HG02884 (cell line): Measurements from ENCODE around the gene CEP350.

Experiments
- ATAC-seq: cut with Tn5 transposase; IDR thresholded peaks from one replicate; pipeline ENCODE4 v1.9.1; 2021; ENCODE audit warnings: mild to moderate bottlenecking, moderate library complexity; ENCODE audit not compliant: unreplicated experiment

The CEP350 gene

DNA sequence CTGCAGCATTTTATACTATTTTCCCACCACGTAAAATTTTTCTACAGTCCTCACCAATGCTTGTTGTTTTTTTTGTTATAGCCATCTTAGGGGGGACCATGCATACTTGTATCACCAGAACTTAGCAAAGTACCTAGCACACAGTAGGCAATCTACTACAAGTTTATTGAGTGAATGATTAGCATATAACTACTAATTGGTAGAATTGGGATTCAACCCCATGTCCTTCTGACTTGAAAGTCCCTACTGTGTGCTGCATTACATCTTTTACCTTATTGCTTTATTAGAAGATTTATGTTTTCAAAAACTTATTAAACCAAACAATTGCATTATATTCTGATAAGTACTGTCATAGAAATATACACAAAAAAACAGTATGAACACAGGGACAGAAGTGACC is 92.1 kb downstream of the CEP350 start:
- ATAC-seq: no peak

GRCh38 chr1:180053594-180054567 is 99.3 kb downstream of the CEP350 start:
- no peak for ATAC-seq

DNA sequence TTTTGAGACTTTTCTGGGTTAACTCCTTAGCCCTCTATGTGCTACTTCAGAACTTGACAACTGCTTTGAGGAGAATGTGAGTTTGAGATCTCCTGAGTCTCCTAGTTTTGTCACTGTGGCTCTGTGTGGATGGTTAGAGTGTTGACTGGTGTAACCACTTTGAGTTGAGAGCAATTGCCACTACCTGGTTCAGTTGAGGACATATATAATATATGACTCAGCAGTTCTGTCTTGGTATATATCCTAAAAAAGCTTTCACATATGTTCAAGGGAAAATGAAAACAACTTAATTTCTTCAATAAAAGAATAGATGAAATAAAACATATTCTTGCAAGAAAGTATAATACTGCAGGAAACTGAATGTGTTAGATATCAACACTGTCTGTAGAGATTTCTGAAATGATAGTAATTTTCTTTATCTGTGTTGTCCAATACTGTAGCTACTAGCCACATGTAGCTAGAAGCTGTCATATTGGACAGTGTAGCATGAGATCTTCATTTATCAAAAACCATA is 103.3 kb downstream of the CEP350 start:
- no peak for ATAC-seq

DNA sequence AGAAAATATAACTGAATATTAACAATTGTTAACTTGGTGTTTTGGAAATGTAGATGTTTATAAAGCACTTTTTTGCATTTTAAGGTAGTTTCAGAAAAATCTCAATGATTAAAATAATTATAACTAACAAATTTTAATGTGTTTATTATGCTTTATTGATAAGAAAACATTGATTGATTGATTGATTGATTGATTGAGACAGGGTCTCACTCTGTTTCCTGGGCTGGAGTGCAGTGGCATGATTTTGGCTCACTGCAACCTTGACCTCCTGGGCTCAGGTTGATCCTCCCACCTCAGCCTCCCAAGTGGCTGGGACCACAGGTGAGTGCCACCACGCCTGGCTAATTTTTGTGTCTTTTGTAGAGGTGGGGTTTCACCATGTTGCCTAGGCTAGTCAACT is 106.4 kb downstream of the CEP350 start:
- no peak for ATAC-seq

GRCh38 chr1:180062452-180062971 is 107.9 kb downstream of the CEP350 start:
- ATAC-seq: no peak

- no peak for ATAC-seq
Measured at GRCh38 chr1:180065408-180065807, 110.8 kb downstream of the CEP350 start.

GRCh38 chr1:180066150-180066549 is 111.5 kb downstream of the CEP350 start:
- no peak for ATAC-seq

DNA sequence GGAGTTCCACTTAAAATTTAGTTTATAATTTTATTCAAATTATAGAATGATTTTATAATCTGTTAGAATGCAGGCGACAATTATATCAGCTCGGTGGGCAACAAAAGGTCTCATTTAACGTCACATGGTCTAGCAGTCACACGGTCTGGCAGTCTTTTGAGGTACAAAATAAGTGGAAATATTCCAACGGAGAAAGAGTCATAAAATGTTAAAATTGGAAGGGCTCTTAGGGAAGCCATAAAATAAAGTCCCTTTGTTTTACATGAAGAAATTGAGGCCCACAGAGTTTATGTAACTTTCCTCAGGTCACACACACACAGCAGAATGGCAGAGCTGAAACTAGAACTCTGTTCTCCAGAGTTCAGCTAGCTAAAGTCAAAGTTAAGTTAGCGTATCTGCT is 115.7 kb downstream of the CEP350 start:
- no peak for ATAC-seq

DNA sequence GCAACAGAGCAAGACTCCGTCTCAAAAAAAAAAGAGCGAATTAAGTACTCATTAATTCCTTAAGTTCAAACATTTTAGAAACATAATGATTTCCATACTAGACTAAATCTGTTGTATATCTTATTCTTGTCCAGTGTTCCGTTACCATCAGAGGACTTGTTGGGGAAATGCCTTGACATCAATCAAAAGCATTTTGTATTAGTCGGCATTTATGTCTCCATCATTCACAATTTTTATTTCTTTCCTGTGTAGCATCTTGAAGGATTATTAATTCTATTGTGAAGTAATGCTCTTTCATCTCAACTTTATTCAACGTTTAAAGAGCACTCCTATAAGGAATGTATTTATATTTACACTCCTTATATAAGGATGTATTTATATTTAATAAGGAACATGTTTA is 117.1 kb downstream of the CEP350 start:
- ATAC-seq: no peak

DNA sequence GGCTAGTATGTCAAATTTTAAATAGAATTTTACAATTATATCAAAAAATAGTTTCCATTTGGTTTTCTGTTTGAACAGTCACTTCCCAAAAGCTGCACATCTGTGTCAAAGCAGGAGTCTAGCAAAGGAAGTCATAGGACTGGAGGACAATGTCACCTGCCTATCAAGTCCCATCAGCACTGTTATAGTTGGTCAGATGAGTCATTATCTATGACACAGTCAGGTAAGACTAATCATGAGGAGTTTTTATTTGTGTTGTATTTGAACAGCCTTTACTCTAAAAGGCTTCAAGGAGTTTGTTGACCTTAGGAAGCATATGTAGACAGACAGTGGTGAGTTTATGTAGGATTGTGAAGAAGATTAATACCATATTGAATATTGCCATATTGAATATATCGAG is 125.8 kb downstream of the CEP350 start:
- no peak for ATAC-seq

DNA sequence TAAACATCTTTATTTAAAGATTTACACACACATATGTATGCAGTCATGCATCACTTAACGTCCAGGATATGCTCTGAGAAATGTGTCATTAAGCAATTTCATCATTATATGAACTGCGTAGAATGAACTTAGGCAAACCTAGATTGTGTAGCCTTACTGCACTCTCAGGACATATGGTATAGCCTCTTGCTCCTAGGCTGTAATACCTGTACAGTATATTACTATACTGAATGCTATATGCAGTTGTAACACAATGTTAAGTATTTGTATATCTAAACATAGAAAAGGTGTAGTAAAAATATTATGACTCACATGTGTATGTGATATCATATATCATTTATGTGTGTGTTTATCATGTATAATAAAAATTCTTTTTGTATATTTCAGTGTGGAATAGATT is 126.9 kb downstream of the CEP350 start:
- ATAC-seq: no peak

GRCh38 chr1:180083164-180083563 is 128.6 kb downstream of the CEP350 start:
- no peak for ATAC-seq

DNA sequence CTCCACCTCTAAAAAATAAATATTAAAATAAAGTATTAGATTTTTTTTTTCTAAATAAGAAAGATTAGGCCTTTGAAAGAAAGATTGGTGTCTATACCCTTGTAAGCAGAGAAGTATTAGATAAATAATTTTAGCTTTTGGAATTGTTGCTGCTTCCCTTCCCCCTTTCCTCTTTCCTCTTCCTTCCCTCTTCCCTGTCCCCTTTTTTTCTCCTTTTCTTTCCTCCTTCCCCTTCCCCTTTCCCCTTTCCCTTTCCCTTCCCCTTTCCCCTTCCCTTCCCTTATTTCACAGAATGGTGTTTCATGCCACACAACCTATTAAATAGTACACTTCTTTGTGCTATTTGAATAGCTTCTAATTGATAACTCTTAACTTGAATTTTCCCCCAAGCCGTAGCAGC is 130.3 kb downstream of the CEP350 start:
- ATAC-seq: no peak

GRCh38 chr1:180085331-180085730 is 130.7 kb downstream of the CEP350 start:
- ATAC-seq: no peak

DNA sequence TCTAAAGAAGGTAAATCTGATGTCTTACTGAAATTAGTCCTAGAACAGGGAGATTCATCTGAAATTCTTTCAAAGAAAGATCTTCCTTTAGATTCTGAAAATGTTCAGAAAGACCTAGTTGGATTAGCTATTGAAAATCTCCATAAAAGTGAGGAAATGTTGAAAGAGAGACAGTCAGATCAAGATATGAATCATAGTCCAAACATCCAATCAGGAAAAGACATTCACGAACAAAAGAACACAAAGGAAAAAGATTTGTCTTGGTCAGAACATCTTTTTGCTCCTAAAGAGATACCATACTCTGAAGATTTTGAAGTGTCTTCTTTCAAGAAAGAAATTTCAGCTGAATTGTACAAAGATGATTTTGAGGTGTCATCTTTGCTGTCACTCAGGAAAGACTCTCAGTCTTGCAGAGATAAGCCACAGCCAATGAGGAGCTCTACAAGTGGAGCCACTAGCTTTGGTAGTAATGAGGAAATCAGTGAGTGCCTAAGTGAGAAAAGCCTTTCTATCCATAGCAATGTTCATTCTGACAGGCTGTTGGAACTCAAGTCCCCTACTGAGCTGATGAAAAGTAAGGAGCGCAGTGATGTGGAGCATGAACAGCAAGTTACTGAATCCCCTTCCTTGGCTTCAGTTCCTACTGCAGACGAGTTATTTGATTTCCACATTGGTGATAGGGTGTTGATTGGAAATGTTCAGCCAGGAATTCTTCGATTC is 138.5 kb downstream of the CEP350 start:
- no peak for ATAC-seq

GRCh38 chr1:180094705-180095295 is 140.2 kb downstream of the CEP350 start:
- ATAC-seq: no peak

DNA sequence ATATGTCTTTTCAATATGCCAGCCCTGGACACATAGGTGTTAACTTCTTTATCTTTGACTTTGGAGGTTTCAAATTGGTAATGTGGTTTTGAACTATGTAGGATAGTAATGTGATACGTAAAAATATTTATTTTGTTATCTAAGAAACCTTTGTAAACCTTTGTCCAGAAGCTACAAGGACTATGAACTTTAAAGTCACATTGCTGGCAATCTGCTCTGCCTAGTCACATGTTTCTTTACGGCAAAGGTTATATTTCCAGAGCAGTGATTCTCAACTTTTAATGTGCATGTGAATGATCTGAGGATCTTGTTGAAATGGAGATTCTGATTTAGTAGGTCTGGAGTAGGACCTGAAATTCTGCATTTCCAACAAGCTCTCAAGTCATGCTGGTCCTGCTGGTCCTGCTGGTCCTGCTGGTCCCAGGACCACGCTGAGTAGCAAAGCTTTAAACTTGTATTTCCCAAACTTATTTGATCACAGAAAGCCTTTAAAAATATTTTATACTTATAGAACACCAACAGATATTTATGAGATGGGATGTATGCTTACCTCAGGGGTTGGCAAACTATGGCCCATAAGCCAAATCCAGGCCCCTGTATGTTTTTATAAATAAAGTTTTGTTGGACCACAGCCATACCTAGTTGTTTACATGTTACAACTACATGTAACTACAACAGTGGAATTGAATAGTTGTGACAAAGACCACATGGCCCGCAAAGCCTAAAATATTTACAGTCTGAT is 142.1 kb downstream of the CEP350 start:
- ATAC-seq: no peak

- no peak for ATAC-seq
Measured at GRCh38 chr1:180097326-180097605, 142.7 kb downstream of the CEP350 start.

DNA sequence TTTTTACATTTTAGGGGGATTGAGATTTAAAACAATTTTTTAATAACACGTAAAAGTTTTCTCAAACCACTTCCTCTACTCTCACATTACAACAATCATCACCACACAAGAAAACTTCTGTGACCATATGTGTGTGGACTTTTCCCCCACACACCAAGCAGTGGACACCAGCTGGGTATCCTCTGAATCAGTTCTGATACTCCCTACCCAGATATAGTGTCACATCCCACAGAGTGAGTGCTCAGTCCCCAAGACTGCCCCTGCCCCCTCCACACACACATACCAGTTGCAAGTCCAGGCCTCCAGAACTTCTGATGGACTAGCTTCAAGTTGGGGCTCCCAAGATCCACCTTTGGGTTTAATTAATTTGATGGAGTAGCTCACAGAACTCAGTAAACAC is 146.8 kb downstream of the CEP350 start:
- no peak for ATAC-seq

DNA sequence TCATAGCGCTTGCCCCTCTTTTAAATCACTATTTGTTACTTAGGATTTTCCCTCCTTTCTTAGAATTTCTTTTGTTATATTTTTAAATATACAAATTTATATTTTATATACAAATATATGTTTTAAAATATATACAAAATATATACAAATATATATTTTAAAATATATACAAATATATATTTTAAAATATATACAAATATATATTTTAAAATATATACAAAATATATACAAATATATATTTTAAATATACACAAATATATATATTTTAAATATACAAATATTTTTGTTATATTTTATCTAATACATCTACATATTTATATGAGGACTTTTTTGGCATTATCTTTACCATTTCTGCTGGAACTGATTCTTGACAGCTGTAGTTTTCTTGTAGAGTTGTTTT is 149.2 kb downstream of the CEP350 start:
- no peak for ATAC-seq

DNA sequence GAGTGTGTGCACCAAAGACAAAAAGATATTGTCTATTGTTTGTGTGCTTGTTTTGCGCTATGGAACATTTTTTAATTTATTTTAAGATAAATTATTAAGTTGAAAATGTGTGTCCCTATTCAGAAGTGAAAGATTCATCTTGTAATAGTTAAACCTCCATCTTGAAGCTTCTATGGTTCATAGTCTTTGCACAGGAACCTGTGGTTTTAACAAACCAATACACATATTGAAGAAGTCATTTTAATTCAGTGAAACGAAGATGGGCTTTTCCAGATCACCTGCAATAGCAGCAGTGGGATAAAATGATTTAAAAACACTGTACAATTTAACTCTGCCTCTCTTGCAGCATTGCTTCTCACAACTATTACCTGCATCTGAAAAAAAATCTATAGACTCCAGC is 157.5 kb downstream of the CEP350 start:
- ATAC-seq: no peak
